Measurements from ENCODE around the gene FRMPD3.

DNA sequence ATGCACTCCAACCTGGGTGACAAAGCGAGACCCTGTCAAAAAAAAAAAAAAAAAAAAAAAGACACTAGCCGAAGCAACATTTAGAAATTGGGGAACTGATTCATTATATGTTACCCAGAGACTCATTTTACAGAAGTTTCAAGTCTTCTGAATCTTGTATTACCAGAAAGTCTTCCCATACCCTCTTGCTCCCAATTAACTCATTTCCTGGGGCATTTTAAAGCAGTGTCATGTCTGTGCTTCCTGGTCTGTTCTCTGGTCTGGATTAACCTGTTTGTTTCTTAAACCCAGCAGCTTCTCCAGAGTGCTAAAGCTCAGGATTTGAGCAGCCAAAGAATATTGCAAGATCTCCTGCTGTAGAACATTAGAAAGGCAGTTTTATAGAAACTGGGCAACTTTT is 43.7 kb downstream of the FRMPD3 start:
- no peak for TF ChIP-seq CTCF (IDR thresholded peaks at IDR 0.05; ENCODE audit: low read depth, low read length, poor library complexity, severe bottlenecking)
- no peak for TF ChIP-seq EZH2phosphoT487 (IDR thresholded peaks at IDR 0.05; ENCODE audit: borderline replicate concordance, low read length)

Data from DOHH2 (cell line).